GM08714 (cell line): ENCODE results near the gene C12orf56.
"Not testable (repeated sequence)": the region's sequence is repeated elsewhere in the genome, so short reads cannot be mapped to it uniquely, and the experiment has no call there.

Source experiments
- H3K4me3 ChIP-seq: fragments of 200-500 bp; sonication (Bioruptor generic); 2 replicates; pipeline ENCODE4 v1.5.1; 2014; ENCODE audit warnings: mild to moderate bottlenecking, low read length, inconsistent platforms
- ZNF274 ChIP-seq: IDR thresholded peaks from 2 replicates; pipeline ENCODE4 v1.6.1; 2012; ENCODE audit warnings: mild to moderate bottlenecking, low read depth, low read length

C12orf56 gene

GRCh38 chr12:64347630-64348029 is 42.9 kb downstream of the C12orf56 start:
- TF ChIP-seq ZNF274 = no peak
- no peak overlapping the region for H3K4me3 ChIP-seq

- H3K4me3 ChIP-seq = not testable (repeated sequence)
Measured at GRCh38 chr12:64344631-64345030, 45.9 kb downstream of the C12orf56 start.

- H3K4me3 ChIP-seq = not testable (repeated sequence)
Measured at GRCh38 chr12:64340546-64340945, 50.0 kb downstream of the C12orf56 start.

- no peak overlapping the region for H3K4me3 ChIP-seq
- TF ChIP-seq ZNF274 = no peak
Measured at GRCh38 chr12:64335886-64336466, 54.6 kb downstream of the C12orf56 start.

- TF ChIP-seq ZNF274 = no peak
- no peak overlapping the region for H3K4me3 ChIP-seq
Measured at GRCh38 chr12:64332938-64333337, 57.6 kb downstream of the C12orf56 start.

- no peak overlapping the region for H3K4me3 ChIP-seq
Measured at GRCh38 chr12:64332296-64332695, 58.3 kb downstream of the C12orf56 start.

GRCh38 chr12:64329031-64329710 is 61.4 kb downstream of the C12orf56 start:
- H3K4me3 ChIP-seq = not testable (repeated sequence)

More at GRCh38 chr12:64332296-64332695, 58.3 kb downstream of the C12orf56 start:
- TF ChIP-seq ZNF274 = no peak

- no peak for TF ChIP-seq ZNF274
- no peak overlapping the region for H3K4me3 ChIP-seq
Measured at GRCh38 chr12:64325055-64325454, 65.5 kb downstream of the C12orf56 start.

GRCh38 chr12:64323476-64324225 is 66.9 kb downstream of the C12orf56 start:
- no peak for TF ChIP-seq ZNF274
- no peak overlapping the region for H3K4me3 ChIP-seq

GRCh38 chr12:64323006-64323405 is 67.6 kb downstream of the C12orf56 start:
- H3K4me3 ChIP-seq = no peak overlapping the region
- no peak for TF ChIP-seq ZNF274

GRCh38 chr12:64320611-64321010 is 69.9 kb downstream of the C12orf56 start:
- H3K4me3 ChIP-seq = no peak overlapping the region
- no peak for TF ChIP-seq ZNF274

- H3K4me3 ChIP-seq = not testable (repeated sequence)
Measured at GRCh38 chr12:64319540-64320225, 70.9 kb downstream of the C12orf56 start.

GRCh38 chr12:64318605-64319004 is 72.0 kb downstream of the C12orf56 start:
- no peak for TF ChIP-seq ZNF274
- no peak overlapping the region for H3K4me3 ChIP-seq

GRCh38 chr12:64311877-64312276 is 78.7 kb downstream of the C12orf56 start:
- no peak for TF ChIP-seq ZNF274
- no peak overlapping the region for H3K4me3 ChIP-seq

- TF ChIP-seq ZNF274 = no peak
- H3K4me3 ChIP-seq = no peak overlapping the region
Measured at GRCh38 chr12:64304571-64304970, 86.0 kb downstream of the C12orf56 start.
